Esophagus (tissue), 2 donors: Measurements from ENCODE around the gene ERC2. TPM values are rescaled to one million over a fixed set of nuclear protein-coding genes. Genes with fewer than 3 reads are reported as not detected.
"Not testable (repeated sequence)": the region's sequence is repeated elsewhere in the genome, so short reads cannot be mapped to it uniquely, and the experiment has no call there.

ENCODE experiments used
- H3K27ac ChIP-seq, 2 donors: one replicate each; pipeline ENCODE4 v1.5.1; 2013; ENCODE audit warnings: low read depth in 2 of 2, mild to moderate bottlenecking in 2 of 2, inconsistent platforms in 1 of 2, low read length in 1 of 2, moderate library complexity in 1 of 2
- H3K27me3 ChIP-seq, 2 donors: one replicate each; pipeline ENCODE4 v1.6.1; 2013; ENCODE audit warnings: low read length in 2 of 2, control low read depth in 1 of 2, mild to moderate bottlenecking in 1 of 2; ENCODE audit not compliant: insufficient read depth in 2 of 2, control insufficient read depth in 1 of 2
- H3K36me3 ChIP-seq, 2 donors: one replicate each; pipeline ENCODE4 v1.6.1; 2013; ENCODE audit warnings: low read length in 1 of 2; ENCODE audit not compliant: control insufficient read depth in 2 of 2, insufficient read depth in 2 of 2
- H3K4me1 ChIP-seq, 2 donors: one replicate each; pipeline ENCODE4 v1.6.1; 2013; ENCODE audit warnings: low read length in 1 of 2; ENCODE audit not compliant: control insufficient read depth in 2 of 2, insufficient read depth in 2 of 2
- H3K4me3 ChIP-seq, 2 donors: one replicate each; pipeline ENCODE4 v1.5.1; 2013; ENCODE audit warnings: low read length in 2 of 2, mild to moderate bottlenecking in 2 of 2, low read depth in 1 of 2, moderate library complexity in 1 of 2
- H3K9me3 ChIP-seq, 2 donors: one replicate each; pipeline ENCODE4 v1.6.1; 2013; ENCODE audit warnings: mild to moderate bottlenecking in 2 of 2, low read depth in 1 of 2, low read length in 1 of 2, moderate library complexity in 1 of 2; ENCODE audit not compliant: control insufficient read depth in 2 of 2, insufficient read depth in 1 of 2
- WGBS, 2 donors: extraction: QIAGEN DNeasy Blood & Tissue Kit; methylation state at CpG; one replicate each; pipeline ENCODE4 v1.1.7; 2013; 5-methylcytosine and 5-hydroxymethylcytosine counted together
- polyA plus RNA-seq, 2 donors: library from polyadenylated mRNA; stranded (reverse); fragments of 200-250 nt; gene quantifications; one replicate each; pipeline ENCODE4 v1.2.3, GENCODE V29; 2013
- donor health status: healthy with polysubstance abuse.
- donor health status: Bipolar disorder and iron deficiency.

ERC2 gene
- polyA plus RNA-seq, 2 donors: 0.18 to 0.20 TPM

DNA sequence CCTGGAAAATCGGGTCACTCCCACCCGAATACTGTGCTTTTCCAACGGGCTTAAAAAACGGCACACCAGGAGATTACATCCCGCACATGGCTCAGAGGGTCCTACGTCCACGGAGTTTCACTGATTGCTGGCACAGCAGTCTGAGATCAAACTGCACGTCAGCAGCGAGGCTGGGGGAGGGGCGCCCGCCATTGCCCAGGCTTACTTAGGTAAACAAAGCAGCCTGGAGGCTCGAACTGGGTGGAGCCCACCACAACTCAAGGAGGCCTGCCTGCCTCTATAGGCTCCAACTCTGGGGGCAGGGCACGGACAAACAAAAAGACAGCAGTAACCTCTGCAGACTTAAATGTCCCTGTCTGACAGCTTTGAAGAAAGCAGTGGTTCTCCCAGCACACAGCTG lies 636.4 kb downstream of the ERC2 start:
- H3K4me1 ChIP-seq, H3K36me3 ChIP-seq, H3K27ac ChIP-seq, H3K27me3 ChIP-seq, H3K9me3 ChIP-seq, H3K4me3 ChIP-seq: not testable (repeated sequence)
- 67 to 69% methylated on average over 12 to 13 of the region's 13 CpGs for WGBS, 2 donors

GRCh38 chr3:55828712-55829111 lies 639.6 kb downstream of the ERC2 start:
- no peaks in the 10 kb centered on the region for H3K27me3 ChIP-seq
- H3K9me3 ChIP-seq: no peaks in the 10 kb centered on the region
- no peak overlapping the region for H3K4me3 ChIP-seq
- no peaks in the 10 kb centered on the region for H3K4me1 ChIP-seq
- no peak overlapping the region for H3K27ac ChIP-seq
- no peaks in the 10 kb centered on the region for H3K36me3 ChIP-seq
- 70 to 84% methylated on average over 2 of the region's 2 CpGs for WGBS, 2 donors

- H3K27ac ChIP-seq: no peak overlapping the region
- 74 to 78% methylated on average over 10 of the region's 10 CpGs for WGBS, 2 donors
- H3K27me3 ChIP-seq: no peaks in the 10 kb centered on the region
- no peaks in the 10 kb centered on the region for H3K36me3 ChIP-seq
- no peaks in the 10 kb centered on the region for H3K4me1 ChIP-seq
- H3K4me3 ChIP-seq: no peak overlapping the region
- no peaks in the 10 kb centered on the region for H3K9me3 ChIP-seq
Observed at GRCh38 chr3:55827786-55828185, 640.5 kb downstream of the ERC2 start.

DNA sequence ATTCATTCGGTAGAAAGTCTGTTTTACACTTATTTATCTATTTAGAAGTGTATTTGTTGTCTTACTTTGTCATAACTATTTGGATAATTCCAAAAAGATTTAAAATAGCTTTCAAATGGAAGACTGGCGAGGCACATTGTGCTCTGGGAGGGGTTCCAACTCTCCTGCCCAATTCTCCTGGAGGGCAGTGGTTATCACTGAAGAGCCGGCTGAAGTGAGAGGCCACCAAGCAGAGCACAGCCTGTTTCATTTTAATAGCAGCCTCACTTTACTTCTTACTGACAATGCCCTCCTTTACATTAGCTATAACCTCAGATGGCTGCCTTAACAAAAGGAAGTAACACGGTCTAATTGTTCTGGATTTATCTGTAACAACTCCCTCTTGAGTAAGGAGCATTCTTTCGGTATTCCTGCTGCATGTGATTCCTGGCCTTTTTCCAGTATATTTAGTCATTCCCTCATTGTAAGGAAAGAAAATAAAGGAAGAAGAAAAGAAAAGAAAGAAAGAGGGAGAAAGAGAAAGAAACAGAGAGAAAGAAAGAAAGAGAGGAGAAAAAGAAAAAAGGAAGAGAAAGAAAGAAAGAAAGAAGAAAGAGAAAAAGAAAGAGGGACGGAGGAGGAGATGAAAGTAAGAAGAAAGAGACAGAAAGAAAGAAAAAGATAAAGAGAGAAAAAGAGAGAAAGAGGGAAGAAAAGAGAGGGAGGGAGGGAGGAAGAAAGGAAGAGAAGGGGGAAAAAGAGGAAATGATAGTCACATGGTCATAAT lies 641.4 kb downstream of the ERC2 start:
- Histone ChIP-seq H3K4me3 (no peak overlapping the region), H3K27me3 (no peaks in the 10 kb centered on the region), H3K4me1 (no peaks in the 10 kb centered on the region), H3K27ac (no peak overlapping the region), H3K9me3 (no peaks in the 10 kb centered on the region), H3K36me3 (no peaks in the 10 kb centered on the region)
- 52 to 63% methylated on average over 6 of the region's 6 CpGs for WGBS, 2 donors

DNA sequence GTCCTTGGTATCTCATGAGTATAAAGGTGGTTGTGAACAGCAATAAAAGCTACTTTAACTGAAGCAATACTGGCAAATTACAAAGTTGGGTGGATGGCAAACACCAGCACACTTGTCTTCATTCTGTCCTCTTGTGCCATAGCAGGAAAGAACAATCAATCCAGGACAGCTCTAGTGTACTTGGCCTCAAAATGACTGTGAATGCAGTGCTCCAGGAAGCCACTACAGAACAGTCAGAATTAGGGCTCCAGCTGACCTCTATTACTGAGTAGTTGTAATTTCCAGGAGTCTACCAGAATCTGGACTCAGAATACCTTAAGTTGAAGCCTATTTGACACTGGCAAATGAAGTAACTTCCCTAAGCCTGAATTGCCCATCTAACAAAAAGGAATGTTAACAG lies 642.2 kb downstream of the ERC2 start:
- Histone ChIP-seq H3K27ac (no peak overlapping the region), H3K4me1 (no peaks in the 10 kb centered on the region), H3K36me3 (no peaks in the 10 kb centered on the region), H3K9me3 (no peaks in the 10 kb centered on the region), H3K27me3 (no peaks in the 10 kb centered on the region), H3K4me3 (no peak overlapping the region)

- Histone ChIP-seq H3K4me1 (no peaks in the 10 kb centered on the region), H3K27ac (no peak overlapping the region), H3K27me3 (no peaks in the 10 kb centered on the region), H3K4me3 (no peak overlapping the region), H3K36me3 (no peaks in the 10 kb centered on the region), H3K9me3 (no peaks in the 10 kb centered on the region)
Observed at GRCh38 chr3:55824406-55824805, 643.9 kb downstream of the ERC2 start.

DNA sequence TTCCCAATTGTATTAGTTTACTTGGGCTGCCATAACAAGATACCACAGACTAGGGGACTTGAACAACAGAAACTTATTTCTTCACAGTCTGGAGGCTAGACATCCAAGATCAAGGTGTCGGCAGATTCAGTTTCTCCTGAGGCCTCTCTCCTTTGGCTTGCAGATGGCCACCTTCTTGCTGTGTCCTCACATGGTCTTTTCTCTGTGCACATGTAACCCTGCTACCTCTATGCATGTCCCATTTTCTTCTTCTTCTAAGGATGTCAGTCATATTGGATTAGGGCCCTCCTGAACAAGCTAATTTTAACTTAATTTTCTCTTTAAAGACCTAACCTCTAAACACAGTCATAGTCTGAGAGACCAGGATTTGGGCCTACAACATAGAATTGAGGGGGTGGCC lies 644.4 kb downstream of the ERC2 start:
- no peaks in the 10 kb centered on the region for H3K4me1 ChIP-seq
- 97 to 100% methylated on average over 1 of the region's 1 CpG for WGBS, 2 donors
- H3K27ac ChIP-seq: no peak overlapping the region
- H3K4me3 ChIP-seq: no peak overlapping the region
- no peaks in the 10 kb centered on the region for H3K9me3 ChIP-seq
- no peaks in the 10 kb centered on the region for H3K27me3 ChIP-seq
- no peaks in the 10 kb centered on the region for H3K36me3 ChIP-seq

GRCh38 chr3:55823001-55823400 lies 645.3 kb downstream of the ERC2 start:
- Histone ChIP-seq H3K4me3 (no peak overlapping the region), H3K36me3 (no peaks in the 10 kb centered on the region), H3K27me3 (no peaks in the 10 kb centered on the region), H3K27ac (no peak overlapping the region), H3K4me1 (no peaks in the 10 kb centered on the region), H3K9me3 (no peaks in the 10 kb centered on the region)

DNA sequence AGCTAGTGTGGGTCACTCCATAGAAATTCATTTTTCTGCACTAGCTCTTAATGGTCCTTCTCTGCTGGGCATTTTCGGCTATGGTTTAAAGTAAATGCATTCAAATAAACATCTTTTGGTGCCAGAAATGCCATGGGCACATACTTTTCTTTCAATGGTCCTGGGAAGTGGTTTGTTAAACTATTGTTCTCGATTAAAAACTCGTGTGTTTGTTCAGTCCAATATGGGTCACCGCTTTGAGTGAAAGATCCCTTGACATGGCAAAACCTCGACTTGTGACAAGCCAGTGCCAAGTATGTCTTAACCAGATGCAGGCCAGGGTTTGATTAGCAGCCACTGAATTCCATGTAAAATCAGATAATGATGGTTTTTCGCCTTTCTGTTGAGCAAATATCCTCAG lies 649.3 kb downstream of the ERC2 start:
- Histone ChIP-seq H3K4me3 (no peak overlapping the region), H3K4me1 (no peaks in the 10 kb centered on the region), H3K9me3 (no peaks in the 10 kb centered on the region), H3K27ac (no peak overlapping the region), H3K36me3 (no peaks in the 10 kb centered on the region), H3K27me3 (no peaks in the 10 kb centered on the region)
- 53 to 56% methylated on average over 6 of the region's 6 CpGs for WGBS, 2 donors

- H3K9me3 ChIP-seq: no peaks in the 10 kb centered on the region
- no peaks in the 10 kb centered on the region for H3K36me3 ChIP-seq
- no peaks in the 10 kb centered on the region for H3K4me1 ChIP-seq
- H3K4me3 ChIP-seq: no peak overlapping the region
- no peaks in the 10 kb centered on the region for H3K27me3 ChIP-seq
- 51 to 77% methylated on average over 2 of the region's 2 CpGs for WGBS, 2 donors
- H3K27ac ChIP-seq: no peak overlapping the region
Observed at GRCh38 chr3:55818485-55818884, 649.8 kb downstream of the ERC2 start.
